ENCODE results near the gene TMCC3.

GRCh38 chr12:94677778-94678177 lies 27.4 kb upstream of the TMCC3 start:
- TF ChIP-seq ZNF263 (CRISPR knock-in tag; IDR thresholded peaks at IDR 0.05; ENCODE audit: low read depth) (no peak), ZNF121 (CRISPR knock-in tag; IDR thresholded peaks at IDR 0.05) (no peak)
- TF ChIP-seq, protein P1, sequence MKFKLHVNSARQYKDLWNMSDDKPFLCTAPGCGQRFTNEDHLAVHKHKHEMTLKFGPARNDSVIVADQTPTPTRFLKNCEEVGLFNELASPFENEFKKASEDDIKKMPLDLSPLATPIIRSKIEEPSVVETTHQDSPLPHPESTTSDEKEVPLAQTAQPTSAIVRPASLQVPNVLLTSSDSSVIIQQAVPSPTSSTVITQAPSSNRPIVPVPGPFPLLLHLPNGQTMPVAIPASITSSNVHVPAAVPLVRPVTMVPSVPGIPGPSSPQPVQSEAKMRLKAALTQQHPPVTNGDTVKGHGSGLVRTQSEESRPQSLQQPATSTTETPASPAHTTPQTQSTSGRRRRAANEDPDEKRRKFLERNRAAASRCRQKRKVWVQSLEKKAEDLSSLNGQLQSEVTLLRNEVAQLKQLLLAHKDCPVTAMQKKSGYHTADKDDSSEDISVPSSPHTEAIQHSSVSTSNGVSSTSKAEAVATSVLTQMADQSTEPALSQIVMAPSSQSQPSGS (CRISPR knock-in tag; IDR thresholded peaks at IDR 0.05; ENCODE audit: borderline replicate concordance, low read depth): no peak
- TF ChIP-seq, protein P2, sequence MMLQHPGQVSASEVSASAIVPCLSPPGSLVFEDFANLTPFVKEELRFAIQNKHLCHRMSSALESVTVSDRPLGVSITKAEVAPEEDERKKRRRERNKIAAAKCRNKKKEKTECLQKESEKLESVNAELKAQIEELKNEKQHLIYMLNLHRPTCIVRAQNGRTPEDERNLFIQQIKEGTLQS (CRISPR knock-in tag; conservative IDR thresholded peaks at IDR 0.05): no peak
